SHP77 (cell line): ENCODE data around the gene SCN1B.

Experiments used
- DNase-seq, 2 experiments: peaks; one replicate each; lab custom pipeline; 2025; lab: John Stamatoyannopoulos, UW

The SCN1B gene

DNA sequence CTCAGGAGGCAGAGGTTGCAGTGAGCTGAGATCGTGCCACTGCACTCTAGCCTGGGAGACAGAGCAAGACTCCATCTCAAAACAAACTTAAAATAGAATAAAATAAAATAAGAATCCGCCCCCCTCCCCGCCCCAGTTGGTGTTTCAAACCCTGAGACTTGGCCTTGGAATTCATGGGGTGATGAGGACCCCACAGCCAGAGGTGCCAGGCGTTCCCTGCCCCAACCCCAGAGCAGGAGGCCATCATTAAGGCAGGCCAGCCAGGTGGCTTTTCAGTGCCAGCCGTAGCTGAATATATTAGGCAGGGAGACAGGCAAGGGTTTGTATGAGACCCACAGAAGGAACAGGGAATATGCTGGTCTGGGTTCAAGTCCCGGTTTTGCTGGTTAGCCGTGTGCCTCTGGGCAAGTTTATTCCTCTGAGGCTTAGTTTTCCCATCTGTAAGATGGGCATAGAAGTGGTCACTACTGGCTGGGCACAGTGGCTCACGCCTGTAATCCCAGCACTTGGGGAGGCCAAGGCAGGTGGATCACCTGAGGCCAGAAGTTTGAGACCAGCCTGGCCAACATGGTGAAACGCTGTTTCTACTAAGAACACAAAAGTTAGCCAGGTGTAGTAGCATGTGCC is 23.5 kb downstream of the SCN1B start:
- DNase-seq = no peak

DNA sequence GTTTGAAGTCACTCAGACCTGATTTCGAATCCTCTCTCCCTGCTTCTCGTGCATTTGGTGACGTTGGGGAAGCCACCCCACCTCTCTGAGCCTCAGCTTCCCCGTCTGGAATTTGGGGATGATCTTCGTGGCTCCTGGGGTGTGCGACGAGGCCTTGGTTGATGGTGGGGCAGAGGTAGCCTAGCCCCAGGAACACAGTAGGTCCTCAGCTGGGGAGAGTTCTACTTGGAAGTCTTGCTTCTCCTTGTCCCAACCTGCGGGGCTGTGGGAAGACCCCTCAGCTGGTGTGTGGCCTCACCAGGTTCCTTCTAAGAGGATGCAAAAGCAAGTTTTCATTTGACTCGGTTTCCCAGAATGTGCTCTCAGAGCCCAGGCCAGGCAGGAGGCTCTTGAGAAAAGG is 24.4 kb downstream of the SCN1B start:
- no peak for DNase-seq

DNA sequence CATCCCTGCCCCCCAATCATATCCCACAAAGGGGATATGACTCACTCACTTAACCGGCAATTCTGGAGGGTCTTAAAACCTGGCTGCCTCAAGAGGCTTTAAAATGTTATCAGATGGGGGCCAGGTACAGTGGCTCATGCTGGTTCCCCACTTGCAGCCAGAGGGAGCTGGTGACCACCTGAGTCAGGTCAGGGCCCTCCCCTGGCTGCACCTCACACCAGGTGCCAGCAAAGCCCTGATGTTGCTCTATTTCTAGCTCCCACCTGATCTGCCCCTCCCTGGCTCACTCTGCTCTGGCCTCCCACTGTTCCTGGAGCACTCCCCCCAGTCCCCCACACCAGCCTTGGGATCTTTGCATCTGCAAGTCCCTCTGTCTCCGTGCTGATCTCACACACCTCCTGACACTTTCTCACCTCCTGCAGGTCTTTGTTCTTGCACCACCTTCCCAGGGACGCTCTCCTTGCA is 25.5 kb downstream of the SCN1B start:
- no peak for DNase-seq

DNA sequence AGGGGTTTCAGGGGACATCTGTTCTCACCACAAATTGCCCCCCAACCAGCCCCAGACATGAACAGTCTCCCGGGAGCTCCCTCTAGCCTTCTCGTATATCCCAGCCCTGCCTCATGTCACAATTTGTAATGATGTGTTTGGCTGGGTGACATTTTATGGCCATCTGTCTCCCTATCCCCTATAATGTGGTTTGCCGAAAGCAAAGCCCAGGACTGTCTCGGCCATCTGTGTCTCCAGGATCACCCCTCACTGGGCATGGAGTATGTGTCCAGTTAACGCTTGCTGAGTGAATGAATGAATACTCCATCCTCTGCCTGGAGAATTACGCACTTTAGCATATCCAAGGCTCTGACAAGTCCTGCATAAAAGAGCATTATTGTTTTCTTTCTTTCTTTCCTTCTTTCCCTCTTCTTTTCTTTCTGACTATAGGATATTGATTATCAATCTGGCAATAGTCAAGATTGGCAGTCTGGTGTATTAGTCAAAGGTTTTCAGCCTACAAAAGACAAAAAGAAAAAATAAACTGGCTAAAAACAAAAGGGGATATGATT is 26.3 kb downstream of the SCN1B start:
- no peak for DNase-seq

DNA sequence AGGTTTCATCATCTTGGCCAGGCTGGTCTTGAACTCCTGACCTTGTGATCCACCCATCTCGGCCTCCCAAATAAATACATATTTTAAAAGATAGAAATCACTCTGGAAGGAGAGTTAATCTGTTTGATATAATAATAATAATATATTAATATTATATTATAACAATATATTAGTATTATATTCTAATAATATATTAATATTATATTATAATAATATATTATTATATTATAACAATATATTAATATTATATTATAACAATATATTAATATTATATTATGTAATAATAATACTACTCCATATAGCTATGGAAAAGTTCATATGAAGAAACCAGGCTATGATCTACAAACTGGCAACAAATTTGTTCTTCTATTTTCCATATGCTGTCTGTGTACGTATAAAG is 28.1 kb downstream of the SCN1B start:
- DNase-seq = no peak

DNA sequence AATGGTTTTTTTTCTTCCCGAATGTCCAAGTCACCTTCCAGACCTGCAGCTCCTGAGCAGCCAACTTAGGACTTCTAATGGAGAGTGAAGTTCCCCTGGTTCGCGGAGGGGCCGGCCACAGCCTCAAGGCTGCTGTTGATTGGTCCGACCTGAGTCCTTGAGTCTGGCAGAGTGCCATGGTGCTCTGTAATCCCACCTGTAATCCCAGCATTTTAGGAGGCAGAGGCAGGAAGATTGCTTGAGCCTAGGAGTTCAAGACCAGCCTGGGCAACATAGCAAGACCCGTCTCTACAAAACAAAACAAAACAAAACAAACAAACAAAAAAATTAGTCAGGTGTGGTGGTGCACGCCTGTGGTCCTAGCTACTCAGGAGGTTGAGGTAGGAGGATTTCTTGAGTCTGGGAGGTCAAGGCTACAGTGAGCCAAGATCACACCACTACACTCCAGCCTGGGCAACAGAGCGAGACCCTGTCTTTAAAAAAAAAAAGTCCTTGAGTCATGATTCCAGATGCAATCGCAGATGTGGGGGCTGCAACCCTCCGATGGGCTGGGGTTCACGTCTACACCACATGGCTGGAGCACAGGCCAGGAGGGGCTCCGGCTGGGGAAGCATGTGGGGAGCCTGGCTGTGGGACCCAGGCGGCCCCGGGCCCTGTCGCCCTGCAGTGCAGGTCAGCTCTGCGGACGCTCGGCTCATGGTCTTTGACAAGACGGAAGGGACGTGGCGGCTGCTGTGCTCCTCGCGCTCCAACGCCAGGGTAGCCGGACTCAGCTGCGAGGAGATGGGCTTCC is 28.9 kb downstream of the SCN1B start:
- DNase-seq = no peak

DNA sequence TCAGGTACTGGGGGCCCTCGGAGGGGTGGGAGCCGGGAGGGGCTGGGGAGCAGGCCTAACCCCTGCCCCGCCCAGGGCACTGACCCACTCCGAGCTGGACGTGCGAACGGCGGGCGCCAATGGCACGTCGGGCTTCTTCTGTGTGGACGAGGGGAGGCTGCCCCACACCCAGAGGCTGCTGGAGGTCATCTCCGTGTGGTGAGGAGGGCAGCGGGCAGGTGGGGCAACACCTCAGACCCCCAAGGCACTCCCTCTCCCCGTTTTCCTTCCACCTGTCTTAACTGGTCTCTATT is 29.5 kb downstream of the SCN1B start:
- DNase-seq = no peak

DNA sequence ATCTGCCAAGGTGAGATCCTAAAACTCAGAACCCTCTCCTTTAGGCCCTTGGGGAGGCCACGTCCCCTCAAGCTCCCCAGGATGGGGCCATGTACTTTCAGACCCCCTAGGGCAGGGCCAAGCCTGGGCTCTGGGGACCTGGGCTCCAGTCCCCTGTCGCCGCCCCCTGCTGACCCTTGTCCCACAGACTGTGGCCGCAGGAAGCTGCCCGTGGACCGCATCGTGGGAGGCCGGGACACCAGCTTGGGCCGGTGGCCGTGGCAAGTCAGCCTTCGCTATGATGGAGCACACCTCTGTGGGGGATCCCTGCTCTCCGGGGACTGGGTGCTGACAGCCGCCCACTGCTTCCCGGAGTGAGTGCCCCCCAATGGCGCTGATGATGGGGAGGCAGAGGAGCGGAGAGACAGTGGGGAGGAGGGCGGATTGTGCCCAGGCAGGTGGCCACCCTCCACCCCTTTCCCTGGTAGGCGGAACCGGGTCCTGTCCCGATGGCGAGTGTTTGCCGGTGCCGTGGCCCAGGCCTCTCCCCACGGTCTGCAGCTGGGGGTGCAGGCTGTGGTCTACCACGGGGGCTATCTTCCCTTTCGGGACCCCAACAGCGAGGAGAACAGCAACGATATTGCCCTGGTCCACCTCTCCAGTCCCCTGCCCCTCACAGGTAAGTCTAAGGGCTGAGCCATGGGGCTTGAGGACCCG is 30.0 kb downstream of the SCN1B start:
- no peak for DNase-seq

DNA sequence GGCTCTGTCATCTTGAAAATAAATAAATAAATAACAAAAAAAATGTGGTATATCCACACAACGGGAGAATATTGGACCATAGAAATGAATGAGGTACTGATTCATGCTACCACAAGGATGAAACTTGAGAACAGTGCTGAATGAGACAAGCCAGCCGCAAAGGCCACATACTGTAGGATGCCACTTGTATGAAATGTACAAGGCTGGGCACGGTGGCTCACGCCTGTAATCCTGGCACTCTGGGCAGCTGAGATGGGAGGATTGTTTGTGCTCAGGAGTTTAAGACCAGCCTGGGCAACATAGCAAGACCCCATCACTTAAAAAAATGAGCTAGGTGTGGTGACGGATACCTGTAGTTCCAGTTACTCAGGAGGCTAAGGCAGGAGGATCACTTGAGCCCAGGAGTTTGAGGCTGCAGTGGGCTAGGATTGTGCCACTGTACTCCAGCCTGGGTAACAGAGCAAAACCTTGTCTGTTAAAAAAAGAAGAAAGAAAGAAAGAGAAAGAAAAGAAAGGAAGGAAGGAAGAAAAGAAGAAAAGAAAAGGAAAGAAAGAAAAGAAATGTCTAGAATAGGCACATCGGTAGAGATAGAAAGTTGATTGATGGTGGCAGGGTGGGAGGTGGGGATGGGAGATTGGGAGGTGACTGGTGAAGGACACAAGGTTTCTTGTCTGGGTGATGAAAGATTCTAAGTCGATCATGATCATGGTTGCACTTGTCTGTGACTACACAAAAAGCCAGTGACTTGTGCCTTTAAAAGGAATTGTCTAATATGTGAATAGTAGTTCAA is 31.5 kb downstream of the SCN1B start:
- no peak for DNase-seq

DNA sequence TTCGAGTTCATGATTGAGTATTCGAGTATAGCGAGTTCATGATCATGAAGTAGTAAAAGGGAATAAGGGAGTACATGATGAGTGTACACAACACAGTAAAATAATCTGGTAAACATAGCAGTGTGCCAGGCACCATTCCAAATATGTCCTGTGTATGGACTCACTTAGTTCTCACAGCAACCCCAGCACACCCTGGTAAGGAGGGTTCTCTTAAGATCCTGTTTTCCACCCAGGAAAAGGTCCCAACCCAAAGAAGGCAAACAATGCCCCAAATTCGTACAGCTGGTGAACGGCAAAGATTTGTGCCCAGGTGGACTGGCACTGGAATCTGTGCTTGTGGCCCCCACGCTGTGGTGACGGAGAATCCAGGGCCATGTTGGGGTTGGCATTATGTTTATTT is 32.7 kb downstream of the SCN1B start:
- no peak for DNase-seq

DNA sequence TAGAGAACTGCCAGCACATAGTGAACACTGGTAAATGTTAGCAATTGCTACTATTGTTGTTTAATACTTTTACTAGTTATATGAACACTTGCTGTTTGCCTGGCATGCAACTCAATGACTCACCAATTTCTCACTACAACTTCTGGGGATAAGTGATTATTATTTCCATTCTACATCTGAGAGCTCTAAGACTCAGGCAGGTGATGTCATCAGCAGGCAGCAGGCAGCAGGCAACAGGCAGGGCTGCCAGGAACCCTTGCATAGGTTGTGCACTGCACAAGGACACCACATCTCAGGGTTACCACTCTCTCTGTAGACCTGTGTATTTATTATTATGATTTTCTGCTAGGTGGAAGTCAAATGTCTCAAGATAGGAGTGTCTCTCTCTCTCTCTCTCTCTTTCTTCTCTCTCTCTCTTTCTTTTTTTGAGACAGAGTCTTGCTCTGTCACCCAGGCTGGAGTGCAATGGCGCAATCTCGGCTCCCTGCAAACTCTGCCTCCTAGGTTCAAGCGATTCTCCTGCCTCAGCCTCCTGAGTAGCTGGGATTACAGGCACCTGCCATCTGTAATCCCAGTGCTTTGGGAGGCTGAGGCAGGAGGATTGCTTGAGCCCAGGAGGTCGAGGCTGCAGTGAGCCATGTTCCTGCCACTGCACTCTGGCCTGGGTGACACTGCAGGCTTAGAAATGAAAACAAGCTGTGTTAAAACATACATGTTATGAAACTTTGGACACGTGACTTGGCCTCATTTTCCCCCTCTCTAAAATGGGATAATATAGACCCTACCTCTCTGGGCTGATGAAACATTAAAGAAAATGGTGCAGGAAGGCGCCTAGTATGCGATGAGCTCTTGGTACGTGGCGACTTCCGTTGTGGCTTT is 33.9 kb downstream of the SCN1B start:
- no peak for DNase-seq

DNA sequence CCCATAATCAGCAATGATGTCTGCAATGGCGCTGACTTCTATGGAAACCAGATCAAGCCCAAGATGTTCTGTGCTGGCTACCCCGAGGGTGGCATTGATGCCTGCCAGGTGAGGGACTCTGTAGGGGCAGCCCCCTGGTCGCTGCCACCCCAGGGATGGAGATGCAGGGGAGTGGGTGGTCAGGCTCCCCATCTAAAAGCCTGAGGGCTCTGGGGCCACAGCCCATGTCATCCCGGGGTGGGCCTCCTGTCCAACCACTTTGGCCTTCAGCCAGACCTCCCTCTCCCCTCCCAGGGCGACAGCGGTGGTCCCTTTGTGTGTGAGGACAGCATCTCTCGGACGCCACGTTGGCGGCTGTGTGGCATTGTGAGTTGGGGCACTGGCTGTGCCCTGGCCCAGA is 35.3 kb downstream of the SCN1B start:
- no peak for DNase-seq

DNA sequence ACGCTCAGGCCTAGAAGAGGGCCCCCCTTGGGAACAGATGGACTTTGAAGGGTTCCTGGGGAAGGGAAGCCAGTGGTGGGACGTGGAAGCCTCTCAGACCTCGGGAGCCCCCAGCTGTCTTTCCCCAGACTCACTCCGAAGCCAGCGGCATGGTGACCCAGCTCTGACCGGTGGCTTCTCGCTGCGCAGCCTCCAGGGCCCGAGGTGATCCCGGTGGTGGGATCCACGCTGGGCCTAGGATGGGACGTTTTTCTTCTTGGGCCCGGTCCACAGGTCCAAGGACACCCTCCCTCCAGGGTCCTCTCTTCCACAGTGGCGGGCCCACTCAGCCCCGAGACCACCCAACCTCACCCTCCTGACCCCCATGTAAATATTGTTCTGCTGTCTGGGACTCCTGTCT is 35.9 kb downstream of the SCN1B start:
- no peak for DNase-seq

DNA sequence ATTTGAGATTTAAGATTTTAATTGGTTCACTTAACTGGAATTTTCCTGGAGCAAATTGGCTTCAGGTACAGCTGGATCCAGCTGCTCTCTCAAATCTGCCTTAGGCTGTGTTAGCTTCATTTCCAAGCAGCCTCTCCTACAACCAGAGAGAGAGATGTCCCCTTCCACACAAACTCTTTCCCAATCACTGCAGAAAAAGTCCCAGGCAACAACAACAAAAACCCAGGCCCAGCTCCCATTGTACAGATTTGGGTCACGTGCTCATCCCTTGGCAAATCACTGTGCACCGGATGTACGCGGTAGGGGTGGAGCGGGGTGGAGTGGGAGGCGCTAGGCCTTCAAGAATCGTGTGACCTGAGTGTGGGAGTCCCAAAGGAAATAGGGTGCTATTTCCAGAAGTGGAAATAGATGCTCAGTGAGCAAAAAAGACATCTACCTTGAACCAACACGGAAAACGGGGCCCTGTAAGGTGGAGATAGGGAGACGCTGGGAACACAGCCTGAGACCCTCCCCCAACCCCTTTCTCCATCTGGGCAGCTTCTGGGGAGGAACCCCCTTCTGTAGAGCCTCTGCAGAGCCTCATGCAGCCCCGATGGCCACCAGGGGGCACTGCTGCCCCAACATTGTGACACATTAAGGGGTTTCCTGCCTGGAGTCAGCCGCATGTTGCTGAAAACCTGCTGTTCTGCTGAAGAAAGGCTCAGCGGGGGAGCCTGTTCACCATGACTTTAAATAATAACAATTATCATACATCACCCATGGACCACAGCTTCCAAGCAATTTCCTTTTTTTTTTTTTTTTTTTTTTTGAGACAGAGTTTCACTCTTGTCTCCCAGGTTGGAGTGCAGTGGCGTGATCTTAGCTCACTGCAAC is 36.7 kb downstream of the SCN1B start:
- DNase-seq = peak; percentile 49 to 71

DNA sequence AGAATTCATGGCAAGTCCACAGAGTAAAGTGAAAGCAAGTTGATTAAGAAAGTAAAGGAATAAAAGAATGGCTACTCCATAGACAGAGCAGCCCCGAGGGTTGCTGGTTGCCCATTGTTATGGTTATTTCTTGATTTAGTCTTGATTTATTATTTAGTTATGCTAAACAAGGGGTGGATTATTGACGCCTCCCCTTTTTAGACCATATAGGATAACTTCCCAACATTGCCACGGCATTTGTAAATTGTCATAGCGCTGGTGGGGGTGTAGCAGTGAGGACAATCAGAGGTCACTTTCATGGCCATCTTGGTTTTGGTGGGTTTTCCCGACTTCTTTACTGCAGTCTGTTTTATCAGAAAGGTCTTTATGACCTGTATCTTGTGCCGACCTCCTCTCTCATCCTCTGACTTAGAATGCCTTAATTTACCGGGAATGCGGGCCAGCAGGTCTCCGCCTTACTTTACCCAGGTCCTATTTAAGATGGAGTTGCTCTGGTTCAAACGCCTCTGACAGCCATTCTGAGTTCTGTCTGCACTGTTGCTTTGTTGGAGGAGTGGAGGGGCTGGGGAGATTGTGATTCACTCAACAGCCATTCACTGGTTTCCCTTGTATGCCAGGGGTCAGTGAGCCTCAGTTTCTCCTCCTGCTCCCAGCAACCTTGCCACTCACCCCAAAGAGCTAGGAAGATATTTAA is 38.8 kb downstream of the SCN1B start:
- DNase-seq = no peak

DNA sequence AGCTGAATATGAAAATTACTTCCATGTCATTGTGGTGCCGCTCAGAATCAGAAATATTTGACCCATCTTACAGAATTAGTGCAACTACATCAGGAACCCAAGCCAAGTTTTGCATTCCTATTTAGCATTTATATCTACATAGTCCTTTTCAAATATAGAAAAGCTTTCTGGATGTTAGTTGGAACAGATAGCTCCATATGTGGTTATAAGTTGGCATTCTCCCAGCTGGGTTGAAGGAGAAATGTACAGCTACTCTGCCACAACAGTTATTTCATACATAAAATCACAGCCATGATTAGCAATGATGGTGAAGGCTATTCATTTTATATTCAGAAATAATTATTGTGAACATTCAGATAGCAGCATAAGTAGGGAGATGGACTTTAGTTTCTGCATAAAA is 39.4 kb downstream of the SCN1B start:
- no peak for DNase-seq

DNA sequence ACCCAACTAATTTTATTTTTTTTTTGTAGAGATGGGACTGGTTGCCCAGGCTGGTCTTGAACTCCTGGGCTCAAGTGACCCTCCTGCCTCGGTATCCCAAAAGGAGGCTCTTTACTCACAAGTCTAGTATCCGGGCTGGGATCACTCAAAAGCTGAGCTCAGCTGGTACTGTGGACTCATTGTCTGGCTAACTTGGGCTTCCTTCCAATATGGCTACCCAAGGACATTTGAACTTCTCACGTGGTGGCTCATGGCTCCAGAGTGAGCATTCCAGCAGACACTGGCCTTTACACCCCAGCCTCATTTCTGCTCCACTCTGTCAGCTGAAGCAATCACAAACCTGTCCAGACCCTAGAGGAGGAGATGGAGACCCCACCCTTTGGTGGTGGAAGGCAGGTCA is 40.2 kb downstream of the SCN1B start:
- no peak for DNase-seq

DNA sequence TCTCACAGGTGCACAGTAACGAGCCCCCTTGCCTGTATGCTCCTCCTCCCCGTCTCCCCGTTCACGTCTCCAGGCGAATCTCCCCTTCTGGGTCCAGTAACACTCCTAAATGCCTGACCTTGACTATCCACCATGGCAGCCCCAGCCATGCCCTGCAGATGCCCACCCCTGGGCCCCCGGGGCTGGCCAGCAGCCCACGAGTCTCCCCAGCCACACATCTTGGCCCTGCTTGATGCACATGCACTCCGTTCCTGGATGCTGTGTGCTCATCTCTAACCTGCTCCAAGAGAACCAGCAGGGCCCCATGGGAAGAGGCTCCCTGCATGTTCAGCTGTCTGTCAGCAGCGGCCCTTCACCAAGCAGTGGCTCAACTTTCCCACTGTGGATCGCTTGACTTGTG is 43.2 kb downstream of the SCN1B start:
- no peak for DNase-seq

DNA sequence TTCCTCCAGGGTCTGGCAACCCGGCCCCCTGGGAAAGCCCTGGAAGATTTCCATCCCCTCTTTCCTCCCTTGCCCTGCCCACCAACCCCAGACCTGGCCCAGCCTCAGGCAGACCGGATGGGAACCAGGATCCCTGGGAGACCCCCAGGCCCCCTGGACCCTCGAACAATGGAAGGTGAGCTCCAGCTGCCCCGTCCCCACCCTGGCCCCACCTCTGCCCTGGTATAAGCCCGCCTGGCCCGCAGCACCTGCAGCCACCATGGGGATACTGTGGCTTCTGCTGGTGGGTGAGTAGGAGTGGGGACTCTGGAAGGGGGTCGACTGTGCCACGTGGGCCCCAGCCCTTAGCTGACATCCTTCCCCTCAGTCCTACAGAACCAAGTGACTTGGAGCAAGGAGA is 43.7 kb downstream of the SCN1B start:
- no peak for DNase-seq
